DND-41 (cell line): ENCODE measurements around the gene LINGO1.

Source experiments
- ATAC-seq: fragments of 200-7000 bp; cut with Tn5 transposase; 3 replicates; pipeline ENCODE4 v1.9.1; 2021; ENCODE audit warnings: low read depth; ENCODE audit not compliant: insufficient read depth
- DNase-seq: peaks from one replicate; pipeline ENCODE4 v3.0.0-alpha.2; 2020
- H2AFZ ChIP-seq: 2 replicates; pipeline ENCODE4 v1.6.0; 2012; ENCODE audit warnings: low read depth, low read length
- H3K27ac ChIP-seq: 2 replicates; pipeline ENCODE4 v1.5.1; 2012; ENCODE audit warnings: low read length, inconsistent platforms
- H3K27me3 ChIP-seq: fragments of 200-600 bp; sonication (generic); 2 replicates; pipeline ENCODE4 v1.6.0; 2012; ENCODE audit warnings: low read length, mild to moderate bottlenecking, inconsistent platforms; ENCODE audit not compliant: insufficient read depth, poor library complexity
- H3K36me3 ChIP-seq: 2 replicates; pipeline ENCODE4 v1.5.1; 2012; ENCODE audit warnings: low read length, inconsistent platforms; ENCODE audit not compliant: insufficient read depth
- H3K4me1 ChIP-seq: 2 replicates; pipeline ENCODE4 v1.5.1; 2012; ENCODE audit warnings: mild to moderate bottlenecking, low read length; ENCODE audit not compliant: insufficient read depth
- H3K4me2 ChIP-seq: 2 replicates; pipeline ENCODE4 v1.6.0; 2012; ENCODE audit warnings: mild to moderate bottlenecking, moderate library complexity, low read length, inconsistent platforms; ENCODE audit not compliant: insufficient read depth
- H3K4me3 ChIP-seq, 2 experiments: fragments of 200-600 bp in 1 of 2; shearing (Covaris generic) in 1 of 2; 2 replicates each; pipeline ENCODE4 v1.5.1; 2012 to 2016; ENCODE audit warnings: inconsistent platforms in 2 of 2, low read length in 2 of 2, mild to moderate bottlenecking in 2 of 2, low read depth in 1 of 2, moderate library complexity in 1 of 2
- H3K79me2 ChIP-seq: 2 replicates; pipeline ENCODE4 v1.6.0; 2012; ENCODE audit warnings: low read length, inconsistent platforms; ENCODE audit not compliant: insufficient read depth
- H3K9ac ChIP-seq: 2 replicates; pipeline ENCODE4 v1.6.0; 2012; ENCODE audit warnings: low read depth, mild to moderate bottlenecking, inconsistent platforms, low read length, moderate library complexity
- H3K9me3 ChIP-seq: 2 replicates; pipeline ENCODE4 v1.5.1; 2012; ENCODE audit warnings: low read length, moderate library complexity, mild to moderate bottlenecking, inconsistent platforms; ENCODE audit not compliant: insufficient read depth, severe bottlenecking
- H4K20me1 ChIP-seq: 2 replicates; pipeline ENCODE4 v1.6.0; 2012; ENCODE audit warnings: low read length; ENCODE audit not compliant: insufficient read depth
- CTCF ChIP-seq: IDR thresholded peaks from 2 replicates; pipeline ENCODE4 v1.5.1; 2012; ENCODE audit warnings: borderline replicate concordance, low read length, moderate library complexity, mild to moderate bottlenecking; ENCODE audit not compliant: poor library complexity, severe bottlenecking; ENCODE audit errors: extremely low read depth
- EZH2 ChIP-seq: IDR thresholded peaks from 3 replicates; pipeline ENCODE4 v1.6.1; 2012; ENCODE audit warnings: borderline replicate concordance, low read depth, mild to moderate bottlenecking, moderate library complexity, low read length, inconsistent platforms; ENCODE audit not compliant: severe bottlenecking

Gene LINGO1

GRCh38 chr15:77609558-77609957 lies 23.2 kb downstream of the LINGO1 start:
- Histone ChIP-seq H3K4me3 (no peak overlapping the region), H3K9ac (no peak overlapping the region), H3K27ac (no peak overlapping the region), H2AFZ (no peak overlapping the region), H3K4me1 (no peaks in the 10 kb centered on the region), H3K4me2 (no peak overlapping the region), H3K79me2 (no peaks in the 10 kb centered on the region), H3K36me3 (no peaks in the 10 kb centered on the region), H4K20me1 (no peaks in the 10 kb centered on the region), H3K9me3 (no peaks in the 10 kb centered on the region), H3K27me3 (no peaks in the 10 kb centered on the region)
- TF ChIP-seq EZH2 = no peak
- TF ChIP-seq CTCF = no peak
- DNase-seq (no peak), ATAC-seq (no peak)

- no peaks in the 10 kb centered on the region for H3K79me2 ChIP-seq
- H3K4me2 ChIP-seq = no peak overlapping the region
- no peak overlapping the region for H2AFZ ChIP-seq
- ATAC-seq (no peak), DNase-seq (no peak)
- H4K20me1 ChIP-seq = no peaks in the 10 kb centered on the region
- no peak overlapping the region for H3K9ac ChIP-seq
- H3K9me3 ChIP-seq = no peaks in the 10 kb centered on the region
- no peaks in the 10 kb centered on the region for H3K36me3 ChIP-seq
- no peak overlapping the region for H3K27ac ChIP-seq
- no peak for TF ChIP-seq EZH2
- TF ChIP-seq CTCF = no peak
- H3K27me3 ChIP-seq = no peaks in the 10 kb centered on the region
- H3K4me3 ChIP-seq = no peak overlapping the region
- H3K4me1 ChIP-seq = no peaks in the 10 kb centered on the region
Measured at GRCh38 chr15:77608774-77609173, 23.9 kb downstream of the LINGO1 start.

- no peak for ATAC-seq
Measured at GRCh38 chr15:77607894-77608261, 24.8 kb downstream of the LINGO1 start.

More at GRCh38 chr15:77607894-77608261, 24.8 kb downstream of the LINGO1 start:
- H3K4me3 ChIP-seq = no peak overlapping the region
- no peak for TF ChIP-seq CTCF
- no peak for TF ChIP-seq EZH2
- H3K4me1 ChIP-seq = no peaks in the 10 kb centered on the region
- H3K27me3 ChIP-seq = no peaks in the 10 kb centered on the region
- H3K79me2 ChIP-seq = no peaks in the 10 kb centered on the region
- H3K36me3 ChIP-seq = no peaks in the 10 kb centered on the region
- H4K20me1 ChIP-seq = no peaks in the 10 kb centered on the region
- no peaks in the 10 kb centered on the region for H3K9me3 ChIP-seq
- H3K27ac ChIP-seq = no peak overlapping the region
- no peak overlapping the region for H2AFZ ChIP-seq
- DNase-seq = no peak
- H3K4me2 ChIP-seq = no peak overlapping the region
- H3K9ac ChIP-seq = no peak overlapping the region
